Activated CD4-positive, alpha-beta memory T cell treated with anti-CD3 and anti-CD28 coated beads for 36 hours (primary cell): ENCODE measurements around the gene SH2B2. TPM values are rescaled to one million over a fixed set of nuclear protein-coding genes. Genes with fewer than 3 reads are reported as not detected.

Source experiments
- CTCF ChIA-PET: fragments of 350-600 bp; sonication (Branson Sonifier 250); formaldehyde crosslinking; loops from one replicate; lab custom pipeline; 2021; ENCODE audit warnings: antibody characterized with exemption, inconsistent platforms; lab: Charles Lee
- POLR2A ChIA-PET: fragments of 350-600 bp; sonication (Branson Sonifier 250); formaldehyde crosslinking; loops from one replicate; lab custom pipeline; 2021; ENCODE audit warnings: antibody characterized with exemption; lab: Charles Lee
- DNase-seq: peaks from one replicate; pipeline ENCODE4 v3.0.0-alpha.2; 2020
- H3K27ac Mint-ChIP-seq: one replicate; pipeline ENCODE4 v1.8.0; 2021; ENCODE audit warnings: mixed read lengths
- H3K27me3 Mint-ChIP-seq: one replicate; pipeline ENCODE4 v1.8.0; 2021; ENCODE audit warnings: mixed read lengths
- H3K36me3 Mint-ChIP-seq: one replicate; pipeline ENCODE4 v1.8.0; 2021; ENCODE audit warnings: mixed read lengths
- H3K4me1 Mint-ChIP-seq: one replicate; pipeline ENCODE4 v1.8.0; 2021; ENCODE audit warnings: low read depth, mixed read lengths
- H3K4me3 Mint-ChIP-seq: one replicate; pipeline ENCODE4 v1.8.0; 2021; ENCODE audit warnings: mild to moderate bottlenecking, mixed read lengths
- H3K9me3 Mint-ChIP-seq: one replicate; pipeline ENCODE4 v1.8.0; 2021; ENCODE audit warnings: mixed read lengths
- intact Hi-C: fragments of 100-400 bp; cut with micrococcal nuclease; formaldehyde crosslinking; loops from one replicate; pipeline ENCODE4 v1.15.1; 2023
- total RNA-seq, 2 experiments: library from RNA; stranded (reverse); gene quantifications; one replicate each; pipeline ENCODE4 v1.2.3, GENCODE V29; 2021

SH2B2 gene
- total RNA-seq, 2 experiments from 2014 or later: 3.8 to 4.7 TPM

GRCh38 chr7:102303669-102304422 lies 17.2 kb downstream of the SH2B2 start:
- no peak for DNase-seq
- H3K9me3 Mint-ChIP-seq: no peaks in the 10 kb centered on the region
- intact Hi-C loops: no loop called here
- no peak overlapping the region for H3K27ac Mint-ChIP-seq
- POLR2A ChIA-PET: no interaction called here
- peaks cover 14% of the 10 kb centered on the region for H3K4me1 Mint-ChIP-seq
- no peaks in the 10 kb centered on the region for H3K36me3 Mint-ChIP-seq
- H3K4me3 Mint-ChIP-seq: no peak overlapping the region
- CTCF ChIA-PET: no interaction called here
- no peaks in the 10 kb centered on the region for H3K27me3 Mint-ChIP-seq

- H3K27ac Mint-ChIP-seq: no peak overlapping the region
- H3K27me3 Mint-ChIP-seq: no peaks in the 10 kb centered on the region
- H3K4me3 Mint-ChIP-seq: no peak overlapping the region
- POLR2A ChIA-PET: no interaction called here
- intact Hi-C loops: no loop called here
- peaks cover 14% of the 10 kb centered on the region for H3K4me1 Mint-ChIP-seq
- CTCF ChIA-PET: no interaction called here
- no peak for DNase-seq
- H3K9me3 Mint-ChIP-seq: no peaks in the 10 kb centered on the region
- no peaks in the 10 kb centered on the region for H3K36me3 Mint-ChIP-seq
These were observed 18.0 kb downstream of the SH2B2 start for GRCh38 chr7:102304668-102305067.

- Mint-ChIP-seq H3K36me3 (no peaks in the 10 kb centered on the region), H3K4me1 (peaks cover 14% of the 10 kb centered on the region), H3K27me3 (no peaks in the 10 kb centered on the region), H3K9me3 (no peaks in the 10 kb centered on the region), H3K27ac (no peak overlapping the region), H3K4me3 (no peak overlapping the region)
- DNase-seq: no peak
- intact Hi-C loops: loop anchor here (2.0 kb wide), 1 partner anchor 17 kb away; no protein-coding TSS in a partner anchor
- POLR2A ChIA-PET: no interaction called here
- CTCF ChIA-PET: no interaction called here
These were observed 19.0 kb downstream of the SH2B2 start for GRCh38 chr7:102305414-102306268.

- H3K27me3 Mint-ChIP-seq: no peaks in the 10 kb centered on the region
- CTCF ChIA-PET: interaction anchor here (1.1 to 1.2 kb wide), 2 partner anchors 14 to 19 kb away, joined by 3 to 4 read pairs; no protein-coding TSS in a partner anchor
- peak; percentile 78 for DNase-seq
- H3K9me3 Mint-ChIP-seq: no peaks in the 10 kb centered on the region
- peaks cover 14% of the 10 kb centered on the region for H3K4me1 Mint-ChIP-seq
- intact Hi-C loops: loop anchor here (1.0 to 2.0 kb wide), 2 partner anchors 18 to 89 kb away; partner anchors contain the start of gene PRKRIP1
- POLR2A ChIA-PET: no interaction called here
- H3K4me3 Mint-ChIP-seq: no peak overlapping the region
- no peaks in the 10 kb centered on the region for H3K36me3 Mint-ChIP-seq
- H3K27ac Mint-ChIP-seq: peak overlapping the region; percentile 33
These were observed 20.4 kb downstream of the SH2B2 start for GRCh38 chr7:102306916-102307677.

- no peak overlapping the region for H3K4me3 Mint-ChIP-seq
- intact Hi-C loops: no loop called here
- peaks cover 12% of the 10 kb centered on the region for H3K4me1 Mint-ChIP-seq
- H3K27ac Mint-ChIP-seq: no peak overlapping the region
- no peaks in the 10 kb centered on the region for H3K36me3 Mint-ChIP-seq
- no peaks in the 10 kb centered on the region for H3K9me3 Mint-ChIP-seq
- DNase-seq: no peak
- POLR2A ChIA-PET: no interaction called here
- no peaks in the 10 kb centered on the region for H3K27me3 Mint-ChIP-seq
- CTCF ChIA-PET: no interaction called here
These were observed 23.7 kb downstream of the SH2B2 start for GRCh38 chr7:102310414-102310815.

GRCh38 chr7:102312317-102312716 lies 25.6 kb downstream of the SH2B2 start:
- no peaks in the 10 kb centered on the region for H3K27me3 Mint-ChIP-seq
- ChIA-PET CTCF (no interaction called here), POLR2A (no interaction called here)
- no peak overlapping the region for H3K4me3 Mint-ChIP-seq
- intact Hi-C loops: no loop called here
- peaks cover 2% of the 10 kb centered on the region for H3K4me1 Mint-ChIP-seq
- H3K36me3 Mint-ChIP-seq: no peaks in the 10 kb centered on the region
- no peak for DNase-seq
- H3K9me3 Mint-ChIP-seq: no peaks in the 10 kb centered on the region
- H3K27ac Mint-ChIP-seq: no peak overlapping the region

GRCh38 chr7:102313997-102314780 lies 27.5 kb downstream of the SH2B2 start:
- Mint-ChIP-seq H3K4me3 (no peak overlapping the region), H3K4me1 (no peaks in the 10 kb centered on the region), H3K36me3 (no peaks in the 10 kb centered on the region), H3K27me3 (no peaks in the 10 kb centered on the region), H3K9me3 (no peaks in the 10 kb centered on the region), H3K27ac (no peak overlapping the region)
- intact Hi-C loops: no loop called here
- ChIA-PET CTCF (no interaction called here), POLR2A (no interaction called here)
- DNase-seq: no peak

GRCh38 chr7:102317231-102318059 lies 30.8 kb downstream of the SH2B2 start:
- Mint-ChIP-seq H3K4me3 (no peak overlapping the region), H3K36me3 (no peaks in the 10 kb centered on the region), H3K9me3 (no peaks in the 10 kb centered on the region), H3K27me3 (peaks cover 7% of the 10 kb centered on the region), H3K4me1 (no peaks in the 10 kb centered on the region), H3K27ac (no peak overlapping the region)
- ChIA-PET POLR2A (no interaction called here), CTCF (no interaction called here)
- intact Hi-C loops: no loop called here
- no peak for DNase-seq

GRCh38 chr7:102318482-102318971 lies 31.9 kb downstream of the SH2B2 start:
- H3K9me3 Mint-ChIP-seq: no peaks in the 10 kb centered on the region
- intact Hi-C loops: no loop called here
- DNase-seq: no peak
- no peak overlapping the region for H3K27ac Mint-ChIP-seq
- H3K27me3 Mint-ChIP-seq: peaks cover 13% of the 10 kb centered on the region
- no peaks in the 10 kb centered on the region for H3K36me3 Mint-ChIP-seq
- CTCF ChIA-PET: interaction anchor here (0.6 kb wide), 1 partner anchor 18 kb away, joined by 3 read pairs; no protein-coding TSS in a partner anchor
- H3K4me3 Mint-ChIP-seq: no peak overlapping the region
- H3K4me1 Mint-ChIP-seq: no peaks in the 10 kb centered on the region
- POLR2A ChIA-PET: no interaction called here

- no peaks in the 10 kb centered on the region for H3K9me3 Mint-ChIP-seq
- no peak overlapping the region for H3K4me3 Mint-ChIP-seq
- ChIA-PET POLR2A (interaction anchor here (0.6 kb wide), 2 partner anchors 8 to 268 kb away, joined by 3 to 7 read pairs; no protein-coding TSS in a partner anchor), CTCF (no interaction called here)
- no peak for DNase-seq
- H3K4me1 Mint-ChIP-seq: no peaks in the 10 kb centered on the region
- no peaks in the 10 kb centered on the region for H3K36me3 Mint-ChIP-seq
- H3K27ac Mint-ChIP-seq: no peak overlapping the region
- H3K27me3 Mint-ChIP-seq: peaks cover 13% of the 10 kb centered on the region
- intact Hi-C loops: no loop called here
These were observed 33.0 kb downstream of the SH2B2 start for GRCh38 chr7:102319671-102320070.
